SKM-1 treated with dmso at 0.1 percent for 144 hours (cell line): ENCODE data around the gene SLC16A10.

ENCODE experiments used
- DNase-seq: peaks from one replicate; lab custom pipeline; 2025; ENCODE audit not compliant: unreplicated experiment; lab: John Stamatoyannopoulos, UW

SLC16A10 gene

GRCh38 chr6:111256646-111257045 is 169.3 kb downstream of the SLC16A10 start:
- DNase-seq: no peak

GRCh38 chr6:111258010-111258409 is 170.7 kb downstream of the SLC16A10 start:
- no peak for DNase-seq

GRCh38 chr6:111258615-111259088 is 171.3 kb downstream of the SLC16A10 start:
- peak; percentile 53 for DNase-seq

DNA sequence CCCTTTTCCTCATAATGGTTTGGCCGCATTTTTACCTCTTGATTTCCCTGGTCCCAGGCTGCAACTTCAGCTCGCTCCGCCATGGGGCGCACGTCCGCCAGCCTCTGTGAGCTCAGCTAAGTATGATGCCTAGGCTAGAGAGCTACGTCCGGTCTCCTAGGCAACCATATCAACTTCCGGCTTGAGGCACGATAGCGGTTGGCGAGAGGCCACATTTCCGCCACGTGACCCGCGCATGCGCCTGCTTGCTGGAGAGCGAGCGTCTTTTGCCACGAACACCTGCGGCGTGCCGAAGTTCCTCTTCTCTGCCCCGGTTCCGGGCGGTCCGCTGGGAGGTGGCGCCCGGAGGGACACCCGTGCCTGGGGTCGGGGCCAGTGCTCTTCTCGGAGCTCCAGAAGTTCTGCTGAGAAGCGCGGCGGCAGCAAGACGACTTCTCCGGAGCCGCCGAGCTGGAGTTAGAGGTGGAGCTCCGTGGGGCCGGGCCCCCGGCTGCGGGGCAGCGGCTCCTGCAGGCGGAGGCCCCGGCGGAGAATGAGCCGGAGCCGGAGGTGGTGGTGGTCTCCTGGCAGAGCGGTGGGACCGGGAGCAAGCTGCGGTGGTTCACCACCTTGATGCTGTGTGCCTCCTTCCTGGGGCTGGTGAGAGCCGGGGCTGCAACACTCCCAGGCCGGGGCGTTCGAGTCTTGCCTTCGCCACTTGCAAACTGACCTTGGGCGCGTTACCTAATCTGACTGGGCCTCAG is 172.0 kb downstream of the SLC16A10 start:
- peak; percentile 99 for DNase-seq

DNA sequence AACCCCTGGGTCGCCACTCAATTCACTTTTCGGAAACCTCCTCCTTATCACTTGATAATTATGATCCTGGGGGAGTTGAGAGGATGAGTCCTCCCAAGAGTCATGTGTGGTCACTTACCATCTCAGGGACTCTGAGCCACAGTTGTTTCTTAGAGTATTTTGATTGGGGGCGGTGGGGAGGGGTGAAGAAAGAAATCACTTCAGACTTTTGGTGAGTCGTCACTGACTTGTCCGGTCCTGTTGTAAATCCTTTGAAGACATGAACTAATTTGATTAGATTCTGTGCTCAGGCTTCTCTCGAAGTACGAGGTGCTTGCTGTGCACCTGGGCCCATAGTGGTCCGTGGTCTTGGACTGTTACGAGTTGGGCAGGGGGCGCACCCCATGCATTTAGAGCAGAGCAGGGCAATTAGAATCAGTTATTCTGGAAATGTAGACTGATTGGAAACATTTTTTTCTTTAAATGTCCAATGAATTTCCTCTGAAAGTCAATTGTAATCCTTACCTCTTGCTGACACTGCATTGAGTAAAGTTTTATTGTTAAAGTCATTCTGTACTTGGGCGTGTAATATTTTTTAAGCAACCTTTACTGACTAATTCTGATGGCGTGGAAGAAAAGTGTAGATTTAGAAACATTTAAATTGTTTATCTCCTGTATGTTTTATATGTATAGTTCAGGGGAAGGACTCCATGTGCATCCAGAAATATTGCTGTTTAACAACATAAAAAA is 173.4 kb downstream of the SLC16A10 start:
- no peak for DNase-seq

GRCh38 chr6:111263837-111264236 is 176.5 kb downstream of the SLC16A10 start:
- no peak for DNase-seq

DNA sequence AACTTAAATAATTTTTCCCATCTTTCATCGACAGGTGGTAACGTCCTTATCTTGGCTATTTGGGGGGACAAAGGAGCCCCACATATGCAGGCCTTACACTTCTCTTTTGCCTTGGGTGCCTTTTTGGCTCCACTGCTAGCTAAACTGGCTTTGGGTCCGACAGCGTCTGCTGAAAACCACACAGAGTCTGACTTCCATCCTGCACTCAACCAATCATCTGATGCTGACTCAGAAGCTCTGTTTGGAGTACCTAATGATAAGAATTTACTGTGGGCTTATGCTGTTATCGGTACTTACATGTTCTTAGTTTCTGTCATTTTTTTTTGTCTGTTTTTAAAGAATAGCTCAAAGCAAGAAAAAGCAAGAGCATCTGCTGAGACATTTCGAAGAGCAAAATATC is 178.5 kb downstream of the SLC16A10 start:
- no peak for DNase-seq

DNA sequence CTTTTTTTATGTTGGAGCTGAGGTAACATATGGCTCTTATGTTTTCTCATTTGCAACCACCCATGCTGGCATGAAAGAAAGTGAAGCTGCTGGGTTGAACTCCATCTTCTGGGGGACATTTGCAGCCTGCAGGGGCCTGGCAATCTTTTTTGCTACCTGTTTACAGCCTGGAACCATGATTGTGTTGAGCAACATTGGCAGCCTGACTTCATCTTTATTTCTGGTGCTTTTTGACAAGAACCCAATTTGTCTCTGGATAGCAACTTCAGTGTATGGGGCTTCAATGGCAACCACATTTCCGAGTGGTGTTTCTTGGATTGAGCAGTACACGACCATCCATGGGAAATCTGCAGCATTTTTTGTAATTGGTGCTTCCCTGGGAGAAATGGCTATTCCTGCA is 179.0 kb downstream of the SLC16A10 start:
- DNase-seq: no peak

DNA sequence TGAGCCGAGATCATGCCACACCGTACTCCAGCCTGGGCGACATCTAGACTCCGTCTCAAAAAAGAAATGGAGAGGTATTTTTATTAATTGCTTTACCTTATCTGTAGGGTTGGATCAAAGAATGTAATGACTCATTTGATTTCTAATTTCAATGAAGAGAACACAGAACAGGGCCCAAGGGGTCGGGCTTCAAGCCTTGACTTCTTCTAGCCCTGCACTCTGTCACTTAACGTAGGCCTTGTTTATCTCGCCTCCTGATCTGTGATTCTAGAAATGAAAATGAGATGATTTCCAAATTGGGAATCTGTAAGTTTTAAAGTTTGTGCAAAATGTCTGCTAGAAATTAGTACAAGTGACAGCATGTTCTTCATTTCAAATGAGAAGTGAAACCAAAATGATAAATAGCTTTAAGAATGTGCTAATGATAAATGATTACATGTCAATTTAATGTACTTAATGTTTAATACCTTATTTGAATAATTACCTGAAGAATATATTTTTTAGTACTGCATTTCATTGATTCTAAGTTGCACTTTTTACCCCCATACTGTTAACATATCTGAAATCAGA is 180.5 kb downstream of the SLC16A10 start:
- DNase-seq: no peak

DNA sequence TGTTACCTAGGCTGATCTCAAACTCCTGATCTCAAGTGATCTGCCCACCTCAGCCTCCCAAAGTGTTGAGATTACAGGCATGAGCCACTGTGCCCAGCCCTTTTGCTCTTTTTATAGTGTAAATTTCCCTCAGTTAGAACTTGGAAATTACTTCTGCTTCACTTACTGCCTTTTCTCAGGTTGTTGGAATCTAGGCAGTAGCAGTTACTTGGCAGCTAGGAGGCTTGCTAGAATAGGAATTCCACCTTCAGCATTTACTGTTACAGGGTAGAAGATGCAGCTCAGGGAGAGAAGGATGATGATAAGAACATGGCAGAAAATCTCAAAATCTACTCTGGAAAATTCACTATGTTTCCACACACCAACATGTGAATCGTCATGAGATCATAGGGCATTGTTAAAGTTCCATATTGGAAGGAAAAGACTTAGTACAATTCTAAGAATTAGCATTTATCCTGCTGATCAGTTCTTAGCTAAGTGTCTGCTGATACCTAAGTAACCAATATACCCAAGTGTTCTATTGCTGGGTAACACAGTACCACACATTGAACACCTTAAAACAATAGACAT is 182.2 kb downstream of the SLC16A10 start:
- no peak for DNase-seq

DNA sequence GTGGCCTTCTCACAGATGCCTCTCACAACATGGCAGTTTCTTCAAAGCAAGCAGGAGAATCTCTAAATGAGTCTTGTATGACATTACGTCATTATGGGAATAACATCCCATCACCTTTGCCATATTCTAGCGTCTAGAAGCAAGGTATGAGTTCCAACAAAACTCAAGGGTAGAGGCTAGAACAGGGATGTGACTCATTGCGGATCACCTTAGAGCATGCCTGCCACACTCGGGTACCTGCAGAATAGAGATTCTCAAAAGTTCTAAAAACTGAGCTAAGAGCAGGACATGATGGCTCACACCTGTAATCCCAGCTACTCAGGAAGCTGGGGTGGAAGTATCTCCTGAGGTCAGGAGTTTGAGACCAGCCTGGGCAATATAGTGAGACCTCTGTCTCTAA is 182.8 kb downstream of the SLC16A10 start:
- no peak for DNase-seq

DNA sequence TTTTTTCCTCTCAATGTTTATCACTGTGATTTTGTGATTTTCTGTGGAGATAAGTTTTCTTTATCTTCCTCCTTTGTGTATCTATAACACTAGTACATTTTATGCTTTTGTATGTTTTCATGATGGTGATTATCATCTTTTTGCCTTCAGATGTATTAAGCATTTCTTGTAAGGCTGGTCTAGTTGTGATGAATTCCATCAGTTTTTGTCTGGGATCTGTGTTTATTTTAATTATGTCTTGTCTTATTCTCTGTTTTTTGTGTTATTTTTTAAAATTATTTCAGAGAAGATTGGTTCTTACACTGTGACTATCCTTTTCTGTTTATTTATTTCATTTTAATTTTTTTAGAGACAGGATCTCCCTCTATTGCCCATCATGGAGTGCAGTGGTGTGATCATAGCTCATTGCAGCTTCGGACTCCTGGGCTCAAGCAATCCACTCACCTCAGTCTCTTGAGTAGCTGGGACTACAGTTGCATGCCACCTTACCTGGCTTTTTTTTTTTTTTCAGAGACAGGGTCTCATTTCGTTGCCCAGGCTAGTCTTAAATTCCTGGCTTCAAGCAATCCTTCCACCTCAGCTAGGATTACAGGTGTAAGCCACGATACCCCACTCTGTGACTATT is 187.4 kb downstream of the SLC16A10 start:
- DNase-seq: no peak

DNA sequence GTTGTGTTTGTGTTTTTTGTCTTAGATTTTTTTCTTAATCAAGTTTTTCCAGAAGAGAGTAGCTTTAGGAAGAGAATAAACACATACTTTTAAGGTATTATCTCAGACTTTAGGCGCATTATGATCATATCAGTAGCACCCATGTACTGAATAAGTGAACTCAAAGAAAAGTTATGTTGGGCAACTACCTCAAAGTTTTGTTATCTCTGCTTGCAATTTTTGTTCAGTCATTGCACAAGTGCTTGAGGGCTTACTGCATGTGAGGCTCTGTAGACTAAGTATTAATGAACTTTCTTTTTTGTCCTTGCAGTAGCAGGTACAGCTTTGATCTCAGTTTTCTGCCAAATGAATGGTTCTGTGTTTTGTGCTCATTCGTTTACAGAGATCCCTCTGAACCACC is 189.0 kb downstream of the SLC16A10 start:
- DNase-seq: no peak

- DNase-seq: no peak
Observed at GRCh38 chr6:111276736-111277135, 189.4 kb downstream of the SLC16A10 start.

- no peak for DNase-seq
Observed at GRCh38 chr6:111277819-111278218, 190.5 kb downstream of the SLC16A10 start.

GRCh38 chr6:111278731-111279130 is 191.4 kb downstream of the SLC16A10 start:
- no peak for DNase-seq

GRCh38 chr6:111280445-111280955 is 193.2 kb downstream of the SLC16A10 start:
- no peak for DNase-seq
